ENCODE data around the gene CCDC148.

DNA sequence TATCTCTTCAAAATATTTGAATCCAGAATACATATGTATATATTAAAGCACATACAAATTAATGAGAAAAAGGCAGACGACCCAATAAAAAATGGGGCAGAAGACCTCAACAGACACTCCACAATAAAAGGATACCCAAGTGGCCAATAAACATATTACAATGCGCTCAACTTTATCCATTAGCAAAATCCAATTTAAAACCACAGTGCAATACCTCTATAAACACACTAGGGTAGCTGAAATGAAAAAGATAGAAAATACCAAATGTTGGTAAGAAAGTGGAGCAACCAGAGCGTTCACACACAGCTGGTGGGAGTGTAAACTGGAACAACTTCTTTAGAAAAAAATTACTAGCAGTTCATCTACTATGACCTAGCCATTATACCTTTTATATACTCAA is 75.3 kb downstream of the CCDC148 start:
- TF ChIP-seq POLR2AphosphoS5 (IDR thresholded peaks at IDR 0.05; ENCODE audit: low read depth, low read length) = no peak
- no peak for TF ChIP-seq TAF1 (IDR thresholded peaks at IDR 0.05; ENCODE audit: low read depth, low read length)
- TF ChIP-seq SPI1 (IDR thresholded peaks at IDR 0.05; ENCODE audit: low read depth, low read length) = no peak
- no peak for TF ChIP-seq POLR2A (IDR thresholded peaks at IDR 0.05; ENCODE audit: low read depth, low read length)
